Measurements from ENCODE around the gene BRAF.
A peak's percentile ranks its signal among the peaks of the same experiment; 100 is the strongest.
"Not testable (repeated sequence)": the region's sequence is repeated elsewhere in the genome, so short reads cannot be mapped to it uniquely, and the experiment has no call there.

The BRAF gene

GRCh38 chr7:140673063-140673773 lies 251.5 kb downstream of the BRAF start:
- peak; percentile 35 for FAIRE-seq
- peak; percentile 18 for DNase-seq (ENCODE audit: extremely low spot score, insufficient read length, low read depth)

- peak; percentile 77 for DNase-seq (ENCODE audit: extremely low spot score, insufficient read length, low read depth)
- no peak for FAIRE-seq
Observed at GRCh38 chr7:140672382-140673062, 252.2 kb downstream of the BRAF start, which contains the start of gene ADCK2. ADCK2 (plus strand) TSS chr7:140672945; CDS start chr7:140673331, 386 bp downstream.

DNA sequence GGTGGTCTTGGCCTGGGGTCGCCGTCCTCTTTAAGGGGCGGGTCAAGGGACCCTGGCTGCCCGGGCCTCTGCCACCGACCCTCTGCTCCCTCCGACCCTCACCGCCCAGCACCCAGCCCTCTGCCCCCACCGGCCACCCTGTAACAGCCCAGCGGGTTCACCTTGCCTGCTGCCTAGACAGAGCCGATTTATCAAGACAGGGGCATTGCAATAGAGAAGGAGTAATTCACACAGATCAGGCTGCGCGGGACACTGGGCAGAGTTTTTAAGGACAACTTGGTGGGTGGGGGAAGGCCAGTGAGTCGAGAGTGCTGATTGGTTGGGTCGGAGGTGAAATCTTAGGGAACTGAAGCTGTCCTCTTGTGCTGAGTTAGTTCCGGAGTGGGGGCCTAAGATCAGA lies 252.8 kb downstream of the BRAF start:
- no peak for FAIRE-seq
- DNase-seq (ENCODE audit: extremely low spot score, insufficient read length, low read depth) = no peak

- FAIRE-seq (no peak), DNase-seq (ENCODE audit: extremely low spot score, insufficient read length, low read depth) (no peak)
Observed at GRCh38 chr7:140670343-140670935, 254.3 kb downstream of the BRAF start.

DNA sequence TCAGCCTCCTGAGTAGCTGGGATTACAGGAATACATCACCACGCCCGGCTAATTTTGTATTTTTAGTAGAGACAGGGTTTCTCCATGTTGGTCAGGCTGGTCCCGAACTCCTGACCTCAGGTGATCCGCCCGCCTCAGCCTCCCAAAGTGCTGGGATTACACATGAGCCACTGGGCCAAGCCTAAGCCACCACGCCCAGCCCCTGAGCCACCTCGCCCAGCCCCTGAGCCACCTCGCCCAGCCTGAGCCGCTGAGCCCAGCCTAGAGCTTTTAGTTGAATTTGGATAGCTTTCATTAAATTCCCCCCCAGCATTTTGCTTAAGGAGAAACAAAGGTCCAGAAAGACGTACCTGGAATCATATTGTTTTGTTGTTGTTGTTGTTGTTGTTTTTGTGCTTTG lies 254.9 kb downstream of the BRAF start:
- not testable (repeated sequence) for FAIRE-seq; DNase-seq (ENCODE audit: extremely low spot score, insufficient read length, low read depth)

- FAIRE-seq = no peak
Observed at GRCh38 chr7:140669352-140669751, 255.4 kb downstream of the BRAF start.

More at GRCh38 chr7:140669352-140669751, 255.4 kb downstream of the BRAF start:
- no peak for DNase-seq (ENCODE audit: extremely low spot score, insufficient read length, low read depth)
